ENCODE data around the gene KMT2C.

GRCh38 chr7:152307902-152308301 lies 127.9 kb downstream of the KMT2C start:
- TF ChIP-seq CEBPB (IDR thresholded peaks at IDR 0.05) (no peak), TAF1 (IDR thresholded peaks at IDR 0.05; ENCODE audit: low read depth) (no peak), EP300 (IDR thresholded peaks at IDR 0.05; ENCODE audit: borderline replicate concordance) (no peak), RAD21 (IDR thresholded peaks at IDR 0.05; ENCODE audit: low read depth) (no peak), YY1 (IDR thresholded peaks at IDR 0.05; ENCODE audit: low read depth) (no peak), REST (IDR thresholded peaks at IDR 0.05; ENCODE audit: low read depth) (no peak), FOXM1 (IDR thresholded peaks at IDR 0.05; ENCODE audit: borderline replicate concordance, low read depth) (no peak)
- TF ChIP-seq, protein P1, sequence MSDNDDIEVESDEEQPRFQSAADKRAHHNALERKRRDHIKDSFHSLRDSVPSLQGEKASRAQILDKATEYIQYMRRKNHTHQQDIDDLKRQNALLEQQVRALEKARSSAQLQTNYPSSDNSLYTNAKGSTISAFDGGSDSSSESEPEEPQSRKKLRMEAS (IDR thresholded peaks at IDR 0.05): no peak
